GM12878 (cell line): Measurements from ENCODE around the gene HIC1.
A peak's percentile ranks its signal among the peaks of the same experiment; 100 is the strongest.

Source experiments
- BHLHE40 ChIP-seq, 2 experiments: fragments of 450-650 bp in 1 of 2; IDR thresholded peaks; 2 replicates each; pipeline ENCODE4 v1.6.1; 2011 to 2017; ENCODE audit warnings: low read depth in 2 of 2, borderline replicate concordance in 1 of 2, improper control_type of control experiment in 1 of 2, low read length in 1 of 2, mild to moderate bottlenecking in 1 of 2
- CHD1 ChIP-seq: IDR thresholded peaks from 2 replicates; pipeline ENCODE4 v1.6.1; 2012; ENCODE audit warnings: low read depth, low read length, improper control_type of control experiment
- CTCF ChIP-seq, 3 experiments: IDR thresholded peaks in 2 of 3; conservative IDR thresholded peaks in 1 of 3; 2 replicates each; pipeline ENCODE4 v1.5.1; 2011; ENCODE audit warnings: low read depth in 3 of 3, low read length in 3 of 3, mild to moderate bottlenecking in 3 of 3, control low read depth in 2 of 3, moderate library complexity in 2 of 3, inconsistent platforms in 1 of 3, mixed read lengths in 1 of 3; ENCODE audit not compliant: control insufficient read depth in 2 of 3, insufficient read depth in 1 of 3; ENCODE audit errors: extremely low read depth in 1 of 3
- EZH2 ChIP-seq: IDR thresholded peaks from 2 replicates; pipeline ENCODE4 v1.6.1; 2012; ENCODE audit warnings: low read depth, mild to moderate bottlenecking, control low read depth, inconsistent platforms, low read length, borderline replicate concordance; ENCODE audit not compliant: control insufficient read depth
- MAX ChIP-seq: IDR thresholded peaks from 2 replicates; pipeline ENCODE4 v1.6.1; 2012; ENCODE audit warnings: low read depth, low read length, improper control_type of control experiment
- NFIC ChIP-seq: IDR thresholded peaks from 2 replicates; pipeline ENCODE4 v1.6.1; 2012; ENCODE audit warnings: low read depth, mild to moderate bottlenecking, inconsistent platforms, low read length, moderate library complexity
- SUZ12 ChIP-seq: fragments of 200-600 bp; sonication (generic); IDR thresholded peaks from one replicate; pipeline ENCODE4 v1.6.1; 2018; ENCODE audit warnings: antibody characterized with exemption, mild to moderate bottlenecking; ENCODE audit not compliant: unreplicated experiment
- USF1 ChIP-seq: IDR thresholded peaks from 2 replicates; pipeline ENCODE4 v1.6.1; 2011; ENCODE audit warnings: borderline replicate concordance, low read depth, mild to moderate bottlenecking, moderate library complexity, mixed read lengths, low read length; ENCODE audit not compliant: insufficient read depth; ENCODE audit errors: extremely low read length

GRCh38 chr17:2054512-2055291 lies at the start of gene HIC1:
- TF ChIP-seq CTCF (IDR thresholded peaks at IDR 0.05 in 2 of 3, conservative IDR thresholded peaks at IDR 0.05 in 1 of 3; ENCODE audit: control insufficient read depth in 2 of 3, extremely low read depth in 1 of 3, insufficient read depth in 1 of 3, low read depth in 3 of 3, low read length in 3 of 3) = peak; percentile 74 to 96 (median 88); a peak in 5 of 6 replicates
- no peak for TF ChIP-seq NFIC
- no peak for TF ChIP-seq CHD1
- peak; percentile 46 for TF ChIP-seq MAX
- TF ChIP-seq USF1 = no peak
- peak; percentile 10 to 88; a peak in 2 of 4 replicates for TF ChIP-seq BHLHE40 (IDR thresholded peaks at IDR 0.05; ENCODE audit: borderline replicate concordance in 1 of 2, low read depth in 2 of 2, low read length in 1 of 2)
- TF ChIP-seq EZH2 = no peak
- no peak for TF ChIP-seq SUZ12
